Thyroid gland (tissue), 4 donors: ENCODE measurements around the gene BCCIP.

Experiments
- CTCF ChIP-seq, 6 experiments: fragments of 200-600 bp in 3 of 6; fragments of 450-650 bp in 3 of 6; sonication (generic) in 3 of 6; IDR thresholded peaks; one replicate each; pipeline ENCODE4 v1.5.1; 2016 to 2019; ENCODE audit warnings: antibody characterized with exemption in 6 of 6, mild to moderate bottlenecking in 2 of 6, inconsistent platforms in 1 of 6, moderate library complexity in 1 of 6
- POLR2A ChIP-seq, 2 donors: fragments of 450-650 bp; IDR thresholded peaks; one replicate each; pipeline ENCODE4 v1.6.1; 2017; ENCODE audit warnings: antibody characterized with exemption in 2 of 2, mild to moderate bottlenecking in 2 of 2, moderate library complexity in 1 of 2

GRCh38 chr10:125840955-125841354, 17.6 kb downstream of the BCCIP start:
- no peak for TF ChIP-seq POLR2A (IDR thresholded peaks at IDR 0.05)
- no peak for TF ChIP-seq CTCF (IDR thresholded peaks at IDR 0.05)
